ENCODE results near the gene EGF.

Gene EGF

GRCh38 chr4:109996526-109996925, 83.8 kb downstream of the EGF start:
- no peak for DNase-seq (ENCODE audit: low spot score)

DNA sequence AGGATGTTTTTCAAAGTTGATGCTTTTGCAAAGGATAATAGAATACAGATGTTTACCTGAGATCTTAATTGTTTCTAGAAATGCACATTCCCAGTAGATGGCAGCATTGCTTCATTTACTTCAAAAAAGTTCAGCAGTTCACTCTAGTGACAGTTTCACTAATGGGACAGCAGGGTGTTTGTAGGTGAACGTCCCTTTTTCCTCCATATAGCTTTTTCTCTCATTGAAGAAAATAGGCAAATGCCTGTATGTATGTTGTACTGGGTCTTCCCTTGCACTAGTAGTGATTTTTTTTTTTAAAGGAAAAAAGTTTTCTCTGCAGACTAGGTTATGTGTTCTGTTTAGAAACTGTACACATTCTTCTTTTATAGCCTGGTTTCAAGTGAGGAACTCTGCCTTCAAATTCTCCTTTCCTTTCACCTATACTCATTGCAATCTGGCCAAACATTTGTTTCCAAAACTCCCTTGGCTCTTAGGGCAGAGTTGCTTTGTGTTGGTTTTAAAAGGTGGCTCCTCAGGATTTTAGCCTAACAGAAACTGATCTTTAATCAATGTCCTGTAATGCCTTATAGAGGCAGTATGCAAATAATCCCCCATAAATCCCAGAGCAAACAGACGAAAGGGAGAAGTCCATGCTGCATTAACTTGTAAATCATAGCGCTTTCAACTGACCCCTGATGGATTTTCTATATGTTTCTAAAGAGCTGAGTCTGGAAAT, 86.3 kb downstream of the EGF start:
- DNase-seq (ENCODE audit: low spot score), result peak; percentile 59

DNA sequence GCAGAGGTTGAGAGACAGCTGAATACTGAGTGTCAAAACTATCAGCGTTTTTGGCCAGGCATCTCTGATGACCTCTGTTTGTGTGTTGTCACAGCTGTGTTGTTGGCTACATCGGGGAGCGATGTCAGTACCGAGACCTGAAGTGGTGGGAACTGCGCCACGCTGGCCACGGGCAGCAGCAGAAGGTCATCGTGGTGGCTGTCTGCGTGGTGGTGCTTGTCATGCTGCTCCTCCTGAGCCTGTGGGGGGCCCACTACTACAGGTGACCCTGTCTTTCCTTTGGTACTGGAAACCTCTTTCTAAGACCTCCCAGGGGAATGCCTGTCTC, 86.9 kb downstream of the EGF start:
- no peak for DNase-seq (ENCODE audit: low spot score)

DNA sequence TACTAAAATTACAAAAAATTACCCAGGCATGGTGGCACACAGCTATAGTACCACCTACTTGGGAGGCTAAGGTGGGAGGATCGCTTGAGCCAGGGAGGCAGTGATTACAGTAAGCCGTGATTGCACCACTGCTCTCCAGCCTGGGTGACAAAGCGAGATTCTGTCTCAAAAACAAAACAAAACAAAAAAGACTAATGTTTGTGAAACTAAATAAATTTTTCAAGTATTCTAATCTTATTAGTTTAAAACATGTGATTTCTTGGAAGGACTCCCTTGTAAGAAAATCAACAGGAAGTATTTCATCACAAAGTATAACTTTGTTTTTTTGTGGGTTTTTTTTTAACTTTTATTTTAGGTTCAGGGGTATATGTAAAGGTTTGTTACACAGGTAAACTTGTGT, 89.6 kb downstream of the EGF start:
- DNase-seq (ENCODE audit: low spot score), result no peak

- no peak for DNase-seq (ENCODE audit: low spot score)
These were observed 90.9 kb downstream of the EGF start for GRCh38 chr4:110003401-110004187.

DNA sequence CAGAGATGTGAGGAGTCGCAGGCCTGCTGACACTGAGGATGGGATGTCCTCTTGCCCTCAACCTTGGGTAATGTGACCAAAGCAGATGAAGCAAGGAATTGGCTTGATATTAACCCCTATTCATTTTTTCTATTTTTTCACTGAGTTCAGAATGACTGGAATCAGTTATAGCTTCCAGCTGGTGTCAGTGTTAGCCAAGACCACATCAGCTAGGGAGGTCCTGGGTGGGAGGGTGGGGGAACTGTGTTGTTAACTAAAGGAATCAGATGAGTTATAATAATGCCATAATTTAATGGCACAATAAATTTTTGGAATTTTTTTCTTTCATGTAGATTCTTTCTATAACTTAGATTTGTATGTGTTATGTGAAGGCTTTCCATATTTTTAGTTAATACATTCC, 91.9 kb downstream of the EGF start:
- no peak for DNase-seq (ENCODE audit: low spot score)

DNA sequence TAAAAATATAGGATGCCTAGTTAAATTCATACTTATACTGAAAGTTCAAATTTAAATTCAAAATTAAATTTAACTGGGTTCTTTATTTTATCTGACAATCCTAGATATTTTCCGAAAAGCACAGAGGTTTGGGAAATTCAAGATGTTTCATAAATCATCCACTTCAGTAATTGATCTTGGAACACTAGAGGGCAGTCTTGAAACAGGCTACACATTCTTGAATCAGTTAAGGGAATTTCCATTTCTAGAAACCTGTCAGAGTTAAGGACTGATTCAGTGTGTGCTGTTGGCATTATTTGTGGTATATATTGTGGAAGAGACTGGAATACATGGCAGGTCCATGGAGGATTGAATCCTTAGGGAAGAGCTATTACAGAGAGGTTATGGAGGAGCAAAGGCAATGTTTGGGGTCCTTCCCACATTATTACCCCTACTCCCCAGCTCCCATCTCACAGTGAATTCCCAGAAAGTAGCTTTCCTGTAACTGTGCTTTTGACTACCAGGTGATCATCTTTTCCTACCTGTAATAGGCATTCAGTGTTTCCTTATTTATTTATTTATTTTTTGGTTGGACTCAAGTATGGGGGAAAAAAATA, 92.9 kb downstream of the EGF start:
- peak; percentile 62 for DNase-seq (ENCODE audit: low spot score)

DNA sequence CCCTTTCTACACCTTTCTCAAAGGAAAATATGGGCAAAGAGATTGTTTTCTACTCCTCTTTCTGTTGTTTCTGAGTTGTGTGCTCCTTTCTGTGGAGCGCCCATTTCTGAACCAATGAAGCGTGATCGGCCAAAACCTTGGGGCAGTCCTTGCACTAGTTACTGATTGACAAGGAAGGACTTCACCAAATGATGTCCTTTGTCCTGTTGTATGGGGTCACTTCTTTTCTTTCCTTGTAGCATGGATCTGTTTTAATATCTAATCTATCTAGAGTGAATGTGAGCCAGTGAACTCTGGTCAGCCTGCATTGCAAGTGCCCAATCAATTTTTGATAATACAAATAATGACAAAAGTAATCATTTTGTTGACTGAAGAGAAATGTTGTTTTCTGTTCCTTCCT, 94.5 kb downstream of the EGF start:
- no peak for DNase-seq (ENCODE audit: low spot score)

DNA sequence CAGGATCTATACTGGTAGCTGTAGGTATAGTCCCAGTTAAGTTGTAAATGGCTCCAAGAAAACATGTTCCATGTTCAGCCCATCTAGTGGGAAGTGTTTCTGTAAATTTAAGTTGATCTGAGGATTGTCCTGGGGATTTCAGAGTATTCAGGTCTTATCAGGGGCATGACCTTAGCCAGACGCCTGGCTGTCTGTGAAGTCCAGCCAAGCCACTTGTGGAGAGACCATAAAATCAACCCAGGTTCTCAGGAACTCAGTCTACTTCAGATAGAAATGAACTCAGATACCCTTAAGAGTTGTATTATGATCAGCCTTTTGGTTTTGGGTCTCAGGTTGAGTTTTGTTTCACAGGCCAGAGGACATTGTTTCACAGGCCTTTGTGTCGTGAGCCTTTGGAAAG, 95.9 kb downstream of the EGF start:
- no peak for DNase-seq (ENCODE audit: low spot score)

- DNase-seq (ENCODE audit: low spot score), result no peak
These were observed 96.9 kb downstream of the EGF start for GRCh38 chr4:110009550-110009949.

DNA sequence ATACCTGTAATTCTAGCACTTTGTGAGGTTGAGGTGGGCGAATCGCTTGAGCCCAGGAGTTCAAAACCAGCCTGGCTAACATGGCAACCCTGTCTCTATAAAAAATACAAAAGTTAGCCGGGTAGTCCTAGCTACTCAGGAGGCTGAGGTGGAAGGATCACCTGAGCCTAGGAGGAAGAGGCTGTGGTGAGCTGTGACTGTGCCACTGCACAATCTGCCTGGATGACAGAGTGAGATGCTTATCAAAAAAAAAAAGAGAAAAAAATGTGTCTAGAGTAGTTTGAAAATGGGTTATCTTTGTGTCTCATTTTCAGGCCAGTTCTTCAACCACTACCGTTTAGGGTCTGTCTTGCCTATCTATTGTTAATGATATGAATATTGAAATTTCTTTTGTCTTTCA, 98.1 kb downstream of the EGF start:
- no peak for DNase-seq (ENCODE audit: low spot score)

DNA sequence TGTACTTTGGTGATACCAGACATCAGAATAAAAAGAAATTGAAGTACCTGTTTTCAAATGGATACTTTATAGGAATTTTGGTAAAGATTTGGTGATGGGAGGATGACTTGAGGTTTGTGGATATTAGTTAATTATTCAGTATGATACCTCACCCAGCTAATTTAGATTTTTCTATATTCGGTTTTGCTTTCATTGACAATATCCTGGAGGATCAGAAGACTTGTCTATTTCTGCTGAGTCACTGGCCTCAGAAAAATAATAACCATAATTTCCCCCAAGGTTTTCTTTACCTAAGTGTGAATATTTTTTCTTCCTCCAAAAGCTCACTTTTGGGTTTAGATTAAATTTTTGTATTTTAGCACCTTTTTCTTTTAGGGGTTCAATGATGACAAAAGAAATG, 100.2 kb downstream of the EGF start:
- DNase-seq (ENCODE audit: low spot score), result no peak

GRCh38 chr4:110014233-110014632, 101.5 kb downstream of the EGF start:
- no peak for DNase-seq (ENCODE audit: low spot score)

DNA sequence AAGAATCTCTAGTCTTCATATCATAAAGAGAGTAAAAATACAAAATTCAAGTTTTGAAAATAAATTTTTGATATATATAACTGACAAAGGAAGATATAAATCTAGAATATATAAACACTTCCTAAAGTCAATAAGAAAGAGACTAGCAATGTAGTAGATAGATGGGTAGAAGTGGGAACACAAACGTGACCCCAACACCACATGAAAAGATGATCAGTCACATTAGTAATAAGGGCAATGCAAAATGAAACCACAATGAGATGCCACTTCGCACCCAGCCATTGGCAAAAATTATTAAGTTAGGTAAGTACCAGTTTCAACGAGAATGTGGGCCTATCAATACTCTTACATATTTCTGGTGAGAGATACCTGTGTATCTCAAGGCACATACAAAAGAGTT, 106.5 kb downstream of the EGF start:
- DNase-seq (ENCODE audit: low spot score), result no peak

DNA sequence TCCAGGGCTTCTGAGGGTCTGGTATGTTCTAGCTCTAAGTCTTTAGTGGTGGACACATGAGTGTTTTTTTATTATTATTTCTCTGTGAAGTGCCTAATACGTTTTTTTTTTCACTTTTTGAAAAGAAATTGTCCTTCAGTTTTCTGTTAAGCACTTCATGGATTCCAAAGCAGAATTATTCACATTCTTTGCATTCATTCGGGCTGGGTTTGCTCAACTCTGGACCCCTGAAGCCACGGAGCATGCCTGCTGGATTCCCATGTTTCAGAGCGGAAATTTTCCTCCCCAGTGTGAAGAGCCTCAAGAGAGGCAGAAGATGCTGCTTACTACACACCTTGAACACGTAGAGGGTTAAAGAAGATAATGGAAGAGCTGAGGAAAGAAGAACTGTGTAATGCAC, 107.5 kb downstream of the EGF start:
- no peak for DNase-seq (ENCODE audit: low spot score)

- DNase-seq (ENCODE audit: low spot score), result no peak
These were observed 108.2 kb downstream of the EGF start for GRCh38 chr4:110020646-110021443.

- no peak for DNase-seq (ENCODE audit: low spot score)
These were observed 109.8 kb downstream of the EGF start for GRCh38 chr4:110022457-110022856.

GRCh38 chr4:110025056-110025455, 112.4 kb downstream of the EGF start:
- no peak for DNase-seq (ENCODE audit: low spot score)

DNA sequence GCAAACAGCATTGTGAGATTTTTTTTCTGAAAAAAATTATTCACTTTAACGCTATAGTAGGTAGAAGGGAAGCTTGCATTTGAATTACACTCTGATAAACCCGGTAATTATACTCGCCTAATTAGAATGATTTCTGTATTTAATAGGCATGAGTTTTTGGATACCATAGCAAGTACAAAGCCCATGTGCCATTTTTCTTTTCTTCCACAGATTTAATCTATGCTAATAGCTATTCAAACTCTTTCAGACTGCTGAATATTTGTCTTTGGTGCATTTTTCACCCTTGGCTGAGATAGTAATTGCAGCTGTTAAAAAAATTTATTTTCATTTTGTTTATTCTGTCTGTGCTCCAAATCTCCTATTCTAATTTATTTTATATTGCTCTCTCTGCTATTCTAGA, 113.0 kb downstream of the EGF start:
- no peak for DNase-seq (ENCODE audit: low spot score)

DNA sequence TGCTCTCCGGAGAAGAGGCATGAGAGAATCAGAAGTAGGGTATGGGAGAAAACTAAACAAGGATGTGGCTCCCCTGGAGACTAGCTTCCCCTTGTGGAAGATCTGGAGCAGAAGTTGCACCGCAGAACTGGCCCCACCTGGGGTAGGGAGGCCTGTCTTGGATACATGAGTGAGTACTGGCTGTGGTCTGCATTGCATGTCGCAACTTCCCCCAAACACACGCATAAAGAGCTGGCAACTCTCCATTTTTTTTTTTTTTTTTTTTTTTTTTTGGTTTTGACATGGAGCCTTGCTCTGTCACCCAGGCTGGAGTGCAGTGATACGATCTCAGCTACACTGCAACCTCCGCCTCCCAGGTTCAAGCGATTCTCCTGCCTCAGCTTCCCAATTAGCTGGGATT, 119.9 kb downstream of the EGF start:
- DNase-seq (ENCODE audit: low spot score), result no peak

DNA sequence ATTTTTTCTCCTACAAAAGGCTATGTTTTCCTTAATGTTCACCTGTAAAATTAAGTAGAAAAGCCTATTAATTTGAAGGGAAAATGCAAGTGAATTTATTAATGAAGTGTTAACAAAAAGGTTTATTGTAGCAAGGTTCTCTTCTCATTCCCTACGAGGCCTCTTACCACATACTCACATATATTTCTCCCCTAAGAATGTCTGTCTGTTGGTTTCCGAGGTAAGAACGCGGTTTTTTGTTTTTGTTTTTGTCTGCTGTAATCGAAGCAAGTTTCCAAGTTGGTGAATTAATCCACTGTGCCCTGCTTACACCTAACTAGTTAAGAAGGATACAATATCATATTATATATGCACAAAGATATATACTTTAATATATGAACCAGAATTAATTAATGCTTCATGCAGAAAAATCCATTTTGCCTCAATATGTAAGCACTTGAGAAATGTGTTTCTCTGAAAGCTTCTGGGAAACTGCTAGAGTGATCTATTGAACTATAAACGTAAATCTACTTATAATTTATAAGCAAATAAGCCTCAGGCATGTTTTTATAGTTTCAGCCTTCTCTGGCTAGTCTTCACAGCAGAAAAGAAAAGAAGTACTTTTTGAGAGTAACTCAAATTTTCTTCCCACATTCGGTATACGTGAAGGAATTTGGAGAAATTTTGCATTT, 120.8 kb downstream of the EGF start:
- DNase-seq (ENCODE audit: low spot score), result no peak

DNA sequence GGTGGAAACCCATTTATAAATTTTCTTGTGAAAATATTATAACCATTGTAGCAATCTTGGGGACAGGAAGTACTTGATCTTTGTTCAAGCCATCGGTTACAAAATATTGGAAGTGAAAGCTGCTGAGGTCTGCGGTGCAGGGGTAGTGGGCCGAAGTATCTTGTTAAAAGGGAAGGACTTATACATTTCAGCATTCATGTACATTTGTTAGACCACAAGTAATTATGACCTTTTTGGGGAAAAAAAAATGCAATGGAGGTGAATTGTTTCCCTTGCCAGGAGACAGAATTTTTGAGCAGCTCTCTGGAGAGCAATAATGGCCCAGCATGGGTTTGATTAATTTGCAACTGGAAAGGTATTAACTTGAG, 121.3 kb downstream of the EGF start:
- DNase-seq (ENCODE audit: low spot score), result no peak

Measured in iPS-NIHi11 (cell line).